ENCODE measurements around the gene OR51V1.
"Not testable (repeated sequence)": the region's sequence is repeated elsewhere in the genome, so short reads cannot be mapped to it uniquely, and the experiment has no call there.

The OR51V1 gene, protein sequence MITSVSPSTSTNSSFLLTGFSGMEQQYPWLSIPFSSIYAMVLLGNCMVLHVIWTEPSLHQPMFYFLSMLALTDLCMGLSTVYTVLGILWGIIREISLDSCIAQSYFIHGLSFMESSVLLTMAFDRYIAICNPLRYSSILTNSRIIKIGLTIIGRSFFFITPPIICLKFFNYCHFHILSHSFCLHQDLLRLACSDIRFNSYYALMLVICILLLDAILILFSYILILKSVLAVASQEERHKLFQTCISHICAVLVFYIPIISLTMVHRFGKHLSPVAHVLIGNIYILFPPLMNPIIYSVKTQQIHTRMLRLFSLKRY

DNA sequence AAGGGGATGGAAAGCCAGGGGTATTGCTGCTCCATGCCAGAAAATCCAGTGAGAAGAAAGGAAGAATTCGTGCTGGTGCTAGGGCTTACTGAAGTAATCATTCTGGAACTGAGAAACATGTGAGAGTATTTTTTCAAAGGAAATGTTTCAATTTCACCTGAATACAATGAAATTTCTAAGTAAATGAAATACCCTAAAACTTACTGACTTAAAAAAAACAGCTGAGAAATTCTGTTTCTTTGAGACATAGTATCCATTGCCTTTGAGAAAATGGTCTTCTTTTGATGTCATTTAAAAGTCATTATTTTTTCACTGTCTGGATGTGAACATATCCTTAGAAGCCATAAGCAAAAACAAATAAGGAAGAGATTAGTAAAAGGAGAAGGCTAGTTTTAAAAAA, at the start of gene OR51V1:
OR51V1 (minus strand) TSS at position 101 of the 400 bp plus-strand sequence; CDS start at position 101, 0 bp downstream.
- DNase-seq (ENCODE audit: low read depth), result no peak

- DNase-seq (ENCODE audit: low read depth), result not testable (repeated sequence)
Measured at GRCh38 chr11:5249807-5250396, 49.4 kb upstream of the OR51V1 start, which contains the start of gene HBG1. Gene HBG1 (minus strand): TSS chr11:5249857. CDS start chr11:5249804, 53 bp downstream.

GRCh38 chr11:5248498-5248897, 48.0 kb upstream of the OR51V1 start:
- not testable (repeated sequence) for DNase-seq (ENCODE audit: low read depth)

- no peak for DNase-seq (ENCODE audit: low read depth)
Measured at GRCh38 chr11:5247472-5248192, 47.1 kb upstream of the OR51V1 start.

- DNase-seq (ENCODE audit: low read depth), result no peak
Measured at GRCh38 chr11:5246772-5247471, 46.4 kb upstream of the OR51V1 start.

GRCh38 chr11:5245155-5245554, 44.7 kb upstream of the OR51V1 start:
- DNase-seq (ENCODE audit: low read depth), result no peak

DNA sequence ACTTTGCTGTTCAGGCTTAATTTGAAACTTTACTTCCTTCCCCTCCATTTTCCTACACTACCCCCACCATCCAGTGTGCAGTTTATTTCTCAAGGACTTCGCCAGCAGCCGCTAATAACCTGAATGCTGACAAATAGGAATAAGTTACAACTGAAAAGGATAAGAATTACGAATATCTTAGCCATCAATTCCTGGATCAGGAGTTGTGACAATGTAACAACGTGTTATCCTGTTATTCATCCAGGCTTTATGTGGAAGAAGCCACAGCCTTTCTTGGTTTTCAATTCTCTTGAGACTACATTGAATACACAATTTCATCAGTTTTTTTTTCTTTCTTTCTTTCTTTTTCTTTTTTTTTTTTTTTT, 43.3 kb upstream of the OR51V1 start:
- no peak for DNase-seq (ENCODE audit: low read depth)

DNA sequence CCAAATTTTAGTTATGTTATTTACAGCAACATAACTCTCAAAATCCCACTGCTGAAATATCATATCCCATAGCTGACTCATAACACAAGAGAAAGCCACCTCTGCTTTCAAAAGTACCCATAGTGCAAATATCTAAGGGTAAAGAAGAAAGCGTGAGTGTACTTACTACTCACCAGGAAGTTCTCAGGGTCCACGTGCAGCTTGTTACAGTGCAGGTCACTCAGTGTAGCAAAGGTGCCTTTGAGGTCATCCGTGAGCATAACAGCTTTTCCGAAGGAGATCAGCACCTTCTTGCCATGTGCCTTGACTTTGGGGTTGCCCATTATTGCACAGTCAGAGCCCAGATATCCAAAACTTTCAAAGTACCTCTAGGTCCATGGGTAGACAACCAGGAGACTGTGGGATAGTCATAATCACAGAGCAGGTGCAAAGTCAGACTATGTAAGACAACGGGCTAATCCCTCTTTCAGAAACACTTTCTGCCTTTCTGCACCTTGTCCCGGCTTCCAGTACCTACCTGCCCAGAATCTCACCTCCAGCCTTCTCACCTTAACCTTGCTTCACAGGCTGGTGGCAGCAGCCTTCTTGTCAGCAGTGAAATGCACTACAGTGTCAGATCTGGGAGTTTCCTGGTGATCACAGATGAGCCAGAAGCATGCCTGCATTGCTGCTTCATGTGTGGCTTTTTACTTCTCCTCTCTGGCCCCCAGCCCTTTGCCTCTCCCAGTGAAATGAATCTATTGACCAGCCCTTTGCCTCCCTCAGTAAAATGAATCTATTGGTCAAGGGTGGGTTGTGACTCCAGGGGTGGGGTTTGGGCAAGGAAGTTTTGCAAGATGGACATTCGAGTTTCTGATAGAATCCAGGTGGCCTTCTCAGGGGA, 42.7 kb upstream of the OR51V1 start:
- DNase-seq (ENCODE audit: low read depth), result no peak

DNA sequence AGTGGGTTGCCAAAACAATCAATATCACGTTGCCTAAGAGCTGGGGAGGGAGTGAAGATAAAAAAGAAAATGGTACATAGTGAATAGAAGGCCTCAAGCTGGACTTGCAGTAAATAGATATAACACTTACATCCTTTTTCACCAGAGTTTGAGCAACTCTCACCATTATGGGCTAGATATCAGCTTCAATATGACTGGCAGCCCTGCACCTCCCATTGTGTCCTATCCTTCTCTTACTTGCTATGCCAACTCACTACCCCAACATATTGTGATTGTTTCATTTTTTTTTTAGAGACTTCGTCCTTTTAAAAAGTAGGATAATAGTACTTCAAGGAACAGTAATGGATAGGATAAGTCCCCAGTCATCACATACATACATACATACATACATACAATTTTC, 41.7 kb upstream of the OR51V1 start:
- no peak for DNase-seq (ENCODE audit: low read depth)

- no peak for DNase-seq (ENCODE audit: low read depth)
Measured at GRCh38 chr11:5241458-5241857, 41.0 kb upstream of the OR51V1 start.

- DNase-seq (ENCODE audit: low read depth), result no peak
Measured at GRCh38 chr11:5240458-5240857, 40.0 kb upstream of the OR51V1 start.

- no peak for DNase-seq (ENCODE audit: low read depth)
Measured at GRCh38 chr11:5240056-5240455, 39.6 kb upstream of the OR51V1 start.

- no peak for DNase-seq (ENCODE audit: low read depth)
Measured at GRCh38 chr11:5239046-5239445, 38.6 kb upstream of the OR51V1 start.

- no peak for DNase-seq (ENCODE audit: low read depth)
Measured at GRCh38 chr11:5238486-5238885, 38.0 kb upstream of the OR51V1 start.

GRCh38 chr11:5237420-5237819, 36.9 kb upstream of the OR51V1 start:
- no peak for DNase-seq (ENCODE audit: low read depth)

GRCh38 chr11:5235364-5236095, 35.0 kb upstream of the OR51V1 start:
- no peak for DNase-seq (ENCODE audit: low read depth)

DNA sequence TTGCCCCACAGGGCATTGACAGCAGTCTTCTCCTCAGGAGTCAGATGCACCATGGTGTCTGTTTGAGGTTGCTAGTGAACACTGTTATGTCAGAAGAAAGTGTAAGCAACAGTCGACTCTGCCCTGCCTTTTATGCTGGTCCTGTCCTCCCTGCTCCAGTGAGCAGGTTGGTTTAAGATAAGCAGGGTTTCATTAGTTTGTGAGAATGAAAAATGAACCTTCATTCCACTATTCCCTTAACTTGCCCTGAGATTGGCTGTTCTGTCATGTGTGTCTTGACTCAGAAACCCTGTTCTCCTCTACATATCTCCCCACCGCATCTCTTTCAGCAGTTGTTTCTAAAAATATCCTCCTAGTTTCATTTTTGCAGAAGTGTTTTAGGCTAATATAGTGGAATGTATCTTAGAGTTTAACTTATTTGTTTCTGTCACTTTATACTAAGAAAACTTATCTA, 33.9 kb upstream of the OR51V1 start, which contains the start of gene HBD:
HBD (minus strand) TSS at position 103 of the 454 bp plus-strand sequence; CDS start at position 53, 50 bp downstream.
- no peak for DNase-seq (ENCODE audit: low read depth)

DNA sequence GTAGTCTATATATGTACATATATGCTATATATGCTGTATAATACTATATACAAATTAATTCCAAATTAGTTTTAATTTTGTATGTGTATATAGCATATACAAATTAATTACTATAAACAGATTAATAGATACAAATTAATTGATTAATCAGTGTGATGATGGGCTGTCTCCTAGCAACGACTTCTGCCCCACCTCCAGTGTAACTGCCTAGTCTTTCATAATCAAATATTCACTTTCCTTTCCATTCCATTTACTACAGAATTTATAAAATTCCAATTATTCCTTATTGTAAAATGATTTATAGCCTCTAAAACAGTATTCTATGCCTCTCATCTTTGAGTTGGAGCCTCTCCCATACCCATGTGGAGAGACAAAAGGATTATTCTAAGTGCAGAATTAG, 32.8 kb upstream of the OR51V1 start:
- no peak for DNase-seq (ENCODE audit: low read depth)

DNA sequence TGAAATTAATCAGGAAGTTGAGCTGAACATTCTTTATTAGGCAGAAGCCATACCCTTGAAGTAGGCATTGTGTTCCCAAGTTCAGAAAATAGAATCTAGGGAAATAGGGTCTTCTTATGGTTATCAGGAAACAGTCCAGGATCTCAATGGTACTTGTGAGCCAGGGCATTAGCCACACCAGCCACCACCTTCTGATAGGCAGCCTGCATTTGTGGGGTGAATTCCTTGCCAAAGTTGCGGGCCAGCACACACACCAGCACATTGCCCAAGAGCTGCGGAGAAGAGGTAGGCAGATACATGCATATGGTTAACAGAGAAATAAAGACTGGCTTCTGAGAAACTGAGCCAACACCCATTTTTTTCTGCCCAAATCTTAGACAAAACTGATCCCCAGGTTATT, 32.3 kb upstream of the OR51V1 start:
- DNase-seq (ENCODE audit: low read depth), result no peak

GRCh38 chr11:5232176-5232575, 31.7 kb upstream of the OR51V1 start:
- no peak for DNase-seq (ENCODE audit: low read depth)

- no peak for DNase-seq (ENCODE audit: low read depth)
Measured at GRCh38 chr11:5231111-5231510, 30.6 kb upstream of the OR51V1 start.
